Astrocyte (in vitro differentiated cells and primary cell): Measurements from ENCODE around the gene TSEN15.

Source experiments
- CTCF ChIP-seq: IDR thresholded peaks from 2 replicates; pipeline ENCODE4 v1.5.1; 2011; ENCODE audit warnings: low read depth, mild to moderate bottlenecking, inconsistent platforms, low read length, moderate library complexity; ENCODE audit not compliant: insufficient read depth
- EZH2 ChIP-seq: IDR thresholded peaks from 2 replicates; pipeline ENCODE4 v1.6.1; 2012; ENCODE audit warnings: mild to moderate bottlenecking, low read length, inconsistent platforms; ENCODE audit not compliant: insufficient read depth

DNA sequence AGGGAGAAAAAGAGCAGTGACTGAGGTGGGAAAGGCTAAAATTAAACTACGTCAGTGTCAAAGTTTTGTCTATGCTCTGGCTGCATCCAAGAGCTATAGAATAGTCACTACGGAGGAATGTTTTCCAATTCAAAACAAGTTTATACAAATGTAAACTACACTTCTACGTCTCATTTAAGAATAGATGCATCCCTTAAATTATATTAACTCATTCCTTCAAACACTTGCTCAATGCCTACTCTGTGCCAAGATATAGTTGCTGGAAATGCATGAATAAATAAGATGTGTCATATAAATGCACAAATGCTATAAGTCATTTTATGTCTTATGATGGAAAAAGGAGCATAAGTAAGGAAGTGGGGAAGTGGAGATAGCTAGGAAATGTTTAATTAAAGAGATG, 9.8 kb upstream of the TSEN15 start:
- no peak for TF ChIP-seq CTCF
- no peak for TF ChIP-seq EZH2
